ENCODE measurements around the gene SLC25A43.
"Not testable (repeated sequence)": the region's sequence is repeated elsewhere in the genome, so short reads cannot be mapped to it uniquely, and the experiment has no call there.

Gene SLC25A43

GRCh38 chrX:119386685-119387084, 12.5 kb upstream of the SLC25A43 start:
- POLR2A ChIA-PET; H3K4me3 ChIP-seq (ENCODE audit: low read depth, low read length); H3K9me3 ChIP-seq (ENCODE audit: control insufficient read depth, insufficient read depth, low read depth, low read length); H3K27ac ChIP-seq (ENCODE audit: extremely low read depth, low read depth, low read length); H3K4me1 ChIP-seq (ENCODE audit: control insufficient read depth, insufficient read depth, low read length); H3K36me3 ChIP-seq (ENCODE audit: control insufficient read depth in 2 of 2, insufficient read depth in 1 of 2, low read length in 2 of 2): not testable (repeated sequence)
- CTCF ChIA-PET = interaction anchor here (0.6 to 0.7 kb wide), 3 partner anchors 93 to 133 kb away, joined by 3 to 6 read pairs (median 3); no protein-coding TSS in a partner anchor

DNA sequence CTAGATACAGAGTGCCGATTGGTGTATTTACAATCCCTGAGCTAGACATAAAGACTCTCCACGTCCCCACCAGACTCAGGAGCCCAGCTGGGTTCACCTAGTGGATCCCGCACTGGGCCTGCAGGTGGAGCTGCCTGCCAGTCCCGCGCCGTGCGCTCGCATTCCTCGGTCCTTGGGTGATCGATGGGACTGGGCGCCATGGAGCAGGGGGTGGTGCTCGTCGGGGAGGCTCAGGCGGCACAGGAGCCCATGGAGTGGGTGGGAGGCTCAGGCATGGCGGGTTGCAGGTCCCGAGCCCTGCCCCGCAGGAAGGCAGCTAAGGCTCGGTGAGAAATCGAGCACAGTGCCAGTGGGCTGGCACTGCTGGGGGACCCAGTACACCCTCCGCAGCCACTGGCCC, 11.7 kb upstream of the SLC25A43 start:
- H3K4me3 ChIP-seq (ENCODE audit: low read depth, low read length); POLR2A ChIA-PET; CTCF ChIA-PET; H3K9me3 ChIP-seq (ENCODE audit: control insufficient read depth, insufficient read depth, low read depth, low read length); H3K4me1 ChIP-seq (ENCODE audit: control insufficient read depth, insufficient read depth, low read length); H3K27ac ChIP-seq (ENCODE audit: extremely low read depth, low read depth, low read length); H3K36me3 ChIP-seq (ENCODE audit: control insufficient read depth in 2 of 2, insufficient read depth in 1 of 2, low read length in 2 of 2): not testable (repeated sequence)

DNA sequence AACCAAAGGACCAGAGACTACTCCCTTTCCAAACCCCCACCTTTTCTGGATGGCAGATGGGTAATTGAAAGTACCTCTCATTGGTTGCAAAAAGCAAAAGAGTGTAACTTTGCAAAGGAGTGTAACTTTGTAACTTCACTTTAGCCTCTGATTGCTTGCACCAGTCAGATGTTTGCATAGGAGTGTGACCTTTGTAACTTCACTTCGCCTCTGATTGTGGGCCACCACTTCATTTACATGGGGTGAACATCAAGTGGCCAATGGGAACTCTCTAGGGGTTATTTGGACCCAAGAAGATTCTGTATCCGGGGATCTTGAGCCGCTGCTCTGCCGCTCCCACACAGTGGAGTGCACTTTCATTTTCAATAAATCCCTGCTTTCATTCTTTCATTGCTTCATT, 9.9 kb upstream of the SLC25A43 start:
- H3K4me3 ChIP-seq (ENCODE audit: low read depth, low read length) = no peak overlapping the region
- ChIA-PET POLR2A (interaction anchor here (0.7 kb wide), 1 partner anchor 79 kb away, joined by 4 read pairs; the partner anchor contains the start of gene SLC25A5), CTCF (interaction anchor here (0.5 to 1.5 kb wide), 3 partner anchors 11 to 101 kb away, joined by 3 to 4 read pairs (median 3); no protein-coding TSS in a partner anchor)
- H3K36me3 ChIP-seq (ENCODE audit: control insufficient read depth in 2 of 2, insufficient read depth in 1 of 2, low read length in 2 of 2) = no peaks in the 10 kb centered on the region
- no peaks in the 10 kb centered on the region for H3K9me3 ChIP-seq (ENCODE audit: control insufficient read depth, insufficient read depth, low read depth, low read length)
- TF ChIP-seq ZNF707 (tag by site-specific recombination; IDR thresholded peaks at IDR 0.05) = no peak
- no peak for TF ChIP-seq ZNF560 (tag by site-specific recombination; IDR thresholded peaks at IDR 0.05; ENCODE audit: borderline replicate concordance)
- TF ChIP-seq EGR2 (tag by site-specific recombination; IDR thresholded peaks at IDR 0.05; ENCODE audit: low read depth) = no peak
- TF ChIP-seq GLIS2 (tag by site-specific recombination; IDR thresholded peaks at IDR 0.05) = no peak
- no peak for TF ChIP-seq ZNF138 (tag by site-specific recombination; IDR thresholded peaks at IDR 0.05; ENCODE audit: borderline replicate concordance)
- TF ChIP-seq ZNF596 (tag by site-specific recombination; IDR thresholded peaks at IDR 0.05) = no peak
- no peak for TF ChIP-seq ZNF146 (tag by site-specific recombination; IDR thresholded peaks at IDR 0.05)
- no peak for TF ChIP-seq ZSCAN23 (tag by site-specific recombination; IDR thresholded peaks at IDR 0.05)
- TF ChIP-seq ZNF510 (tag by site-specific recombination; IDR thresholded peaks at IDR 0.05; ENCODE audit: insufficient replicate concordance) = no peak
- TF ChIP-seq PRDM2 (tag by site-specific recombination; IDR thresholded peaks at IDR 0.05; ENCODE audit: borderline replicate concordance) = no peak
- TF ChIP-seq ZNF626 (tag by site-specific recombination; IDR thresholded peaks at IDR 0.05) = no peak
- no peak for TF ChIP-seq BCL11A (tag by site-specific recombination; IDR thresholded peaks at IDR 0.05; ENCODE audit: low read depth)
- no peak for TF ChIP-seq ZNF629 (tag by site-specific recombination; IDR thresholded peaks at IDR 0.05)
- no peak for TF ChIP-seq GLI2 (tag by site-specific recombination; IDR thresholded peaks at IDR 0.05; ENCODE audit: borderline replicate concordance, low read depth)
- TF ChIP-seq ZNF2 (tag by site-specific recombination; IDR thresholded peaks at IDR 0.05) = no peak
- TF ChIP-seq ZNF664 (tag by site-specific recombination; IDR thresholded peaks at IDR 0.05) = no peak
- TF ChIP-seq, protein P1, sequence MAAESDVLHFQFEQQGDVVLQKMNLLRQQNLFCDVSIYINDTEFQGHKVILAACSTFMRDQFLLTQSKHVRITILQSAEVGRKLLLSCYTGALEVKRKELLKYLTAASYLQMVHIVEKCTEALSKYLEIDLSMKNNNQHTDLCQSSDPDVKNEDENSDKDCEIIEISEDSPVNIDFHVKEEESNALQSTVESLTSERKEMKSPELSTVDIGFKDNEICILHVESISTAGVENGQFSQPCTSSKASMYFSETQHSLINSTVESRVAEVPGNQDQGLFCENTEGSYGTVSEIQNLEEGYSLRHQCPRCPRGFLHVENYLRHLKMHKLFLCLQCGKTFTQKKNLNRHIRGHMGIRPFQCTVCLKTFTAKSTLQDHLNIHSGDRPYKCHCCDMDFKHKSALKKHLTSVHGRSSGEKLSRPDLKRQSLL (tag by site-specific recombination; IDR thresholded peaks at IDR 0.05) = no peak
- no peak for TF ChIP-seq ZNF660 (tag by site-specific recombination; IDR thresholded peaks at IDR 0.05)
- H3K4me1 ChIP-seq (ENCODE audit: control insufficient read depth, insufficient read depth, low read length) = no peaks in the 10 kb centered on the region
- no peak overlapping the region for H3K27ac ChIP-seq (ENCODE audit: extremely low read depth, low read depth, low read length)

Data from HEK293 (cell line).